ENCODE results near the gene DEDD2. TPM values are rescaled to one million over a fixed set of nuclear protein-coding genes. Genes with fewer than 3 reads are reported as not detected.

The DEDD2 gene
- total and polyA plus RNA-seq, 3 donors from 2014 or later: 40.7 to 80.0 (median 54.4) TPM

DNA sequence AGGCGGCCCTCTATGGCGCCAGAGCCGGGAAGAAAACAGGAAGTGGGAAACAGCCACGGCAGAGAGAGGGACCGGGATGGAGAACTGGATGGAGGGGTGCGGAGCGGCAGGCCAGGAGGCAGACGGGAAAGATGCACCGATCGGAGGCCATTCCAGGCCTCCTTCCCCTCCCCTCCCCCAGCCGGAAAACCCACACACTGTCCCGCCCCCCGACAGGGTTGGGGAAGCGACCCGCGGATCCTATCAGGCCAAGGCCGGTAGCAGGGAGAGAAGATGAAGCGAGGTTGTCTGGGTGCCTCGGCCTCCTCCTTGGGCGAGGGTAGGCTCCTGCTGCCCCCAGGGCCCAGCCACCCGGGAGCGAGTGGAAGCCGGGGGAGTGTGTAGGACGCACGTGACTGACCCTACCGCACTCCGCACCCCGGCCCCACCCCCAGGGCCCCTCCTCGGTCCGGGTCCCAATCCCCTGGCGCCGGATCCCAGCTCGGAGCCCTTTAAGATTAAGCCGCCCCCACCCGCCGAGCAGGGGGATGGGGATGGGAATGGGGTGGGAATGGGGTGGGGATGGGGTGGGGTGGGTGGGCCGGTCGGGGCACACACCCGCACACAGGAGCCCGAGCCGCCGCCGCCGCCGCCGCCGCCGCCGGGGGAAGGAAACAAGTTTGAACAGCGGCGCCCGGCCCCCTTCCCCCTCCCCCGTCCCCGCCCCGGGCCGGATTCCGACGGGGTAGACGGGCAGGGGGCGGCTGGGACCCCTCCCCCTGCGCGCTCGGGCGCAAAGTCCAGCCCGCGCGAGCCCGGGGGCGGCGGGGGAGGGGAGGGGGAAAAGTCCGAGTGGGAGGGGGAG lies 36.0 kb upstream of the DEDD2 start:
- DNase-seq: peak; percentile 78
- H3K9me3 ChIP-seq: no peaks in the 10 kb centered on the region
- WGBS, 2 donors: 0 to 1% methylated on average over 16 to 59 of the region's 71 CpGs
- intact Hi-C loops (cut with DNase I; ENCODE audit: low total_unique reads): no loop called here
- TF ChIP-seq POLR2A (IDR thresholded peaks at IDR 0.05): no peak
- TF ChIP-seq, protein P1, sequence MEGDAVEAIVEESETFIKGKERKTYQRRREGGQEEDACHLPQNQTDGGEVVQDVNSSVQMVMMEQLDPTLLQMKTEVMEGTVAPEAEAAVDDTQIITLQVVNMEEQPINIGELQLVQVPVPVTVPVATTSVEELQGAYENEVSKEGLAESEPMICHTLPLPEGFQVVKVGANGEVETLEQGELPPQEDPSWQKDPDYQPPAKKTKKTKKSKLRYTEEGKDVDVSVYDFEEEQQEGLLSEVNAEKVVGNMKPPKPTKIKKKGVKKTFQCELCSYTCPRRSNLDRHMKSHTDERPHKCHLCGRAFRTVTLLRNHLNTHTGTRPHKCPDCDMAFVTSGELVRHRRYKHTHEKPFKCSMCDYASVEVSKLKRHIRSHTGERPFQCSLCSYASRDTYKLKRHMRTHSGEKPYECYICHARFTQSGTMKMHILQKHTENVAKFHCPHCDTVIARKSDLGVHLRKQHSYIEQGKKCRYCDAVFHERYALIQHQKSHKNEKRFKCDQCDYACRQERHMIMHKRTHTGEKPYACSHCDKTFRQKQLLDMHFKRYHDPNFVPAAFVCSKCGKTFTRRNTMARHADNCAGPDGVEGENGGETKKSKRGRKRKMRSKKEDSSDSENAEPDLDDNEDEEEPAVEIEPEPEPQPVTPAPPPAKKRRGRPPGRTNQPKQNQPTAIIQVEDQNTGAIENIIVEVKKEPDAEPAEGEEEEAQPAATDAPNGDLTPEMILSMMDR (IDR thresholded peaks at IDR 0.05): no peak
- peak overlapping the region; percentile 98 to 99 for H3K27ac ChIP-seq
- H3K4me3 ChIP-seq: peak overlapping the region; percentile 99 to 100
- H3K36me3 ChIP-seq (ENCODE audit: low read depth, missing control alignments): no peaks in the 10 kb centered on the region
- H3K27me3 ChIP-seq: no peaks in the 10 kb centered on the region
- H3K4me1 ChIP-seq: peaks cover 49% of the 10 kb centered on the region

DNA sequence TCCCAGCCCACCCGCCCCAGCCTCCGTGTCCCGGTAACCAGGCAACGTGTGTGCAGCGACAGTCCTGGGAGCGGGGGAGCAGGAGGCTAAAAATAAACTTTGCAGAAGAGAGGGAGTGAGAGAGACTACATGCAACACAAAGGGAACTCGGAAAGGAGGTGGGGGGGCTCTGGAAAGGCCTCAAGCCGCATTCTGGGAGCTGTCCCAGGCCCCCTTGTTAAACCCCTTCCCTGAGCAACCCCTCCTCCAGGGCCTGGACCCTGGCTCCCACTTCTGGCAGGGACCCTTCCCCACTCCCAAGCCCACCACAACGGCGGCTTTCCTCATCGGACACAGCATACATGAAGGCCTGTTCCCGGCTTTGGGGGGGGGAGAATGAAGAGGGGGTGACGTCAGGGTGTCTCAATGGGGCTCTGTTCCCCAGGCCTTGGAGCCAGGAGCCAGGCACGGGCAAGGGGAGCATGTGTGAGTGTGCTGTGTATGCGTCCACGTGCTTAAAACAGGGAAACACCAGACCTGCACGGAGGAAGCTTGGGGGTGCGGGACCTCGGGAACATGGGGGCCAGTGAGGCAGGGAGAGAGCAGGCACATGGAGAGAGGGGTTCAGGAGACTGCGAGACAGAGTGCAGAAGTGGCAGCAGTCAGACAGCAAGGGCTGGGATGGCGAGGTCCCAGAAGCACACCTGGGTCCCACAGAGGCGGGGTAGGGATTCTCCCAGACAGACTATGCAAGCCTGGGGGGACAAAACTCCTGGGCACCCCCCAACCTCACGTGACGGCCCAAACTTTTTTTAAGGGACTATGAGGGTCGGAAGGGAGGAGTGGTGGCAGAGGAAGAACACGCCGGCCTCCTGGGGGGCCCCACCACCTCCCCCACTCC lies 35.1 kb upstream of the DEDD2 start:
- Histone ChIP-seq H3K36me3 (ENCODE audit: low read depth, missing control alignments) (no peaks in the 10 kb centered on the region), H3K27ac (peak overlapping the region; percentile 98 to 99), H3K4me3 (peak overlapping the region; percentile 99 to 100), H3K27me3 (no peaks in the 10 kb centered on the region), H3K9me3 (no peaks in the 10 kb centered on the region), H3K4me1 (peaks cover 56% of the 10 kb centered on the region)
- WGBS, 2 donors: 1% methylated on average over 26 of the region's 27 CpGs
- peak; percentile 83 for DNase-seq
- intact Hi-C loops (cut with DNase I; ENCODE audit: low total_unique reads): no loop called here
- no peak for TF ChIP-seq POLR2A (IDR thresholded peaks at IDR 0.05)
- TF ChIP-seq, protein P1 (IDR thresholded peaks at IDR 0.05): no peak

DNA sequence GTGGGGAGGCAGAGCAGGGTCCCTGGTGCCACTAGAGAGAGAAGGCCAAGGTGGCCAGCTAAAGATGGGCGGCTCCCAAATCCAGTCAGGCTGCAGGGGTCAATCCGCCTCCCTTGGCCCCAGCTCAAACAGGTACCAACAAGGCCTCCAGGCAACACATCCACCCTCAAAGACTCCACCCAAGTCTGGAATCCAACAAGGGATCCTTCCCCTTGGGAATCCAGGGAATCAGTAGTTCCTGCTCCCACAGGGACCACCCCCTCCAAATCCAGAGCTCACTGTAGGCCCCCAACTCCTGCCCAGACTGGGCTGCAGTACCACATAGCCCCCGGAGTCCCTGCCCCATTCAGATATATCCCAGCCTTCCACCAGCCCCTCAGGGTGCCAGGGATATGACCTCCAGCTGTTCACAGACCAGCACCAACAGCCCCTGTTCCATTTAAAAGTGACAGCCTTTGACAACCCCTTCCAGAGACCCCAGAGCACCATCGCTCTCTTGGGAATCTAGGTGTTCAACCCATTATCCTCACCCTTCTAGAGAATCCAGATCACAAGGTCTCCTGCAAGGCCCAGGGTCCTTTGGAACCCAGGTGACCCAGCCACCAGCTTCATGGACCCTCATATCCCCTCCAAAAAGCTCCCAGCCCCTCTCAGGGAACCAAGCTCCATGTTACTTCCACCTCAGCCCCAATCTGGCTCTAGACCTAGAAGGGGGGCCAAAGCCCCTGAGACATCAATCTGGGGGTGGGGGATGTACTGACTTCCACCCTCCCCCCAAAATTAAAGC lies 34.3 kb upstream of the DEDD2 start:
- WGBS, 2 donors: 60 to 68% methylated on average over 4 of the region's 4 CpGs
- Histone ChIP-seq H3K4me3 (peak overlapping the region; percentile 99 to 100), H3K27ac (peak overlapping the region; percentile 98 to 99), H3K36me3 (ENCODE audit: low read depth, missing control alignments) (no peaks in the 10 kb centered on the region), H3K4me1 (peaks cover 61% of the 10 kb centered on the region), H3K9me3 (no peaks in the 10 kb centered on the region), H3K27me3 (no peaks in the 10 kb centered on the region)
- no peak for DNase-seq
- TF ChIP-seq, protein P1 (IDR thresholded peaks at IDR 0.05): no peak
- no peak for TF ChIP-seq POLR2A (IDR thresholded peaks at IDR 0.05)
- intact Hi-C loops (cut with DNase I; ENCODE audit: low total_unique reads): no loop called here

DNA sequence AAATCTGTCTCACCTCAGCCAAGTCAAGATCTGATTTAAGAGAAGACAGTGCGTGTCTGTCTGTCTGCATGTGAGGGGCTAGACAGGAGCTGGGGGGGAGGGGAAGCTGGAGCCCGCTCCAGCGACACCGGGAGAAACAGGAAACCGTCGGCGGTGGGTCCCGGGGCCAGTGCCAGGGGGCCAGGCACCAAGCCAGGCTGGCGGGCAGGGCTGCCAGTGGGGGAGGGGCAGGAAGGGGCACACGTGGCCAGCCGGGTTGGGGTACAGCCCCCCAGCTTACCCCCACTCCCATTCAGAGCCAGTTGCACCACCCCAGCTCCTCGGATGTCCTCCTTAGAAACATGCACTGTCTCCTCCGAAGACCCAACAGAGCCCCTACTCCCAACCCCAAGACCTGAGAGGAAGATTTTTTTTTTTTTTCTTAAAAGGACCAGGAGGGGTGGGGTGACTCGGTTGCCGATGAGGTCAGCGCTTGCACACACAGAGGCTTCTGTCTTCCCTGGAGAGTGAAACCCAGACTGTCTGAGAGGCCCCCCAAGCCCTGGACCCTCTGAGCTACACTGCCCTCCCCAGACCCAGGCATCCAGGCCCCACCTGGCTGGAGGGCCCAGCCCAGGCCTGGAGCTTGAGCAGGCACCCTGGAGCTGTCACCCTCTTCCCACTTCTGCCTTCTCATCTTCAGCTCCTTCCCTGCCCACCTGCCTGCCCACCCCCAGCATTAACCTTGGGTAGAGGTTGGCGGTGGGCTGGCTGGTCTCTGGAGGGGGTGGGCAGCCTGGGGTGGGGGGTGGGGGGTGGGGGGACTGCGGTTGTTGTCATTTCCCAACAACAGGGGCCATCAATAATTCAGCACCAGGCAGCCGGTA lies 33.4 kb upstream of the DEDD2 start:
- 39 to 61% methylated on average over 19 of the region's 19 CpGs for WGBS, 2 donors
- Histone ChIP-seq H3K27ac (peak overlapping the region; percentile 98 to 99), H3K27me3 (no peaks in the 10 kb centered on the region), H3K9me3 (no peaks in the 10 kb centered on the region), H3K4me3 (no peak overlapping the region), H3K36me3 (ENCODE audit: low read depth, missing control alignments) (no peaks in the 10 kb centered on the region), H3K4me1 (peaks cover 64% of the 10 kb centered on the region)
- intact Hi-C loops (cut with DNase I; ENCODE audit: low total_unique reads): no loop called here
- no peak for DNase-seq
- TF ChIP-seq, protein P1 (IDR thresholded peaks at IDR 0.05): no peak
- no peak for TF ChIP-seq POLR2A (IDR thresholded peaks at IDR 0.05)

Measured in testis (tissue), 3 donors.